PC-9 (cell line): Measurements from ENCODE around the gene MEGF8.

ENCODE experiments used
- EZH2 ChIP-seq: fragments of 200-600 bp; sonication (generic); IDR thresholded peaks from 2 replicates; pipeline ENCODE4 v1.8.0; 2017; ENCODE audit warnings: antibody characterized with exemption, low read depth
- TF ChIP-seq, protein P1 (sequence below): fragments of 200-600 bp; sonication (generic); conservative IDR thresholded peaks from 2 replicates; pipeline ENCODE4 v1.6.1; 2017; ENCODE audit warnings: mixed run types, antibody characterized with exemption, mild to moderate bottlenecking, moderate library complexity

GRCh38 chr19:42326969-42327368, 1.5 kb downstream of the MEGF8 start:
- TF ChIP-seq, protein P1, sequence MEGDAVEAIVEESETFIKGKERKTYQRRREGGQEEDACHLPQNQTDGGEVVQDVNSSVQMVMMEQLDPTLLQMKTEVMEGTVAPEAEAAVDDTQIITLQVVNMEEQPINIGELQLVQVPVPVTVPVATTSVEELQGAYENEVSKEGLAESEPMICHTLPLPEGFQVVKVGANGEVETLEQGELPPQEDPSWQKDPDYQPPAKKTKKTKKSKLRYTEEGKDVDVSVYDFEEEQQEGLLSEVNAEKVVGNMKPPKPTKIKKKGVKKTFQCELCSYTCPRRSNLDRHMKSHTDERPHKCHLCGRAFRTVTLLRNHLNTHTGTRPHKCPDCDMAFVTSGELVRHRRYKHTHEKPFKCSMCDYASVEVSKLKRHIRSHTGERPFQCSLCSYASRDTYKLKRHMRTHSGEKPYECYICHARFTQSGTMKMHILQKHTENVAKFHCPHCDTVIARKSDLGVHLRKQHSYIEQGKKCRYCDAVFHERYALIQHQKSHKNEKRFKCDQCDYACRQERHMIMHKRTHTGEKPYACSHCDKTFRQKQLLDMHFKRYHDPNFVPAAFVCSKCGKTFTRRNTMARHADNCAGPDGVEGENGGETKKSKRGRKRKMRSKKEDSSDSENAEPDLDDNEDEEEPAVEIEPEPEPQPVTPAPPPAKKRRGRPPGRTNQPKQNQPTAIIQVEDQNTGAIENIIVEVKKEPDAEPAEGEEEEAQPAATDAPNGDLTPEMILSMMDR = no peak
- TF ChIP-seq EZH2 = no peak
